ENCODE data around the gene KIF26B.

DNA sequence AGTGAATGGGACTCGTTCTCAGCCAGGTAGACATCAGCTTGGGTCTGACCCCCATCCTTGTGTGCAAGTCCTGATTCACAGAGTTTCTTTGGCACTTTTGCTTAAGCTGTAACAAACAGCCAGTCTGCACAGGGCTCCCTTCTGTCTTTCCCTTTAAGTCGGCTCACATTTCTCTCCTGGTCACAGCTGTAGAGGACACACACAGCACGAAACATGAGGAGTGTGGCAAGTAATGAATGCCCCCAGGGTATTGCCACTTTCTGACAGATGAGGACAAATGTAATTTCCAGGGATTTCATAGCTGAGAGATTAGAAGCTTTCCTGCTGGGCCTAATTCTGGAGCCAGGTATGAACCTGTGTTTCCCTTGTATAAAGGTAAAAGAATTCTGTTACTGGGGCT, 423.5 kb downstream of the KIF26B start:
- TF ChIP-seq, protein P1, sequence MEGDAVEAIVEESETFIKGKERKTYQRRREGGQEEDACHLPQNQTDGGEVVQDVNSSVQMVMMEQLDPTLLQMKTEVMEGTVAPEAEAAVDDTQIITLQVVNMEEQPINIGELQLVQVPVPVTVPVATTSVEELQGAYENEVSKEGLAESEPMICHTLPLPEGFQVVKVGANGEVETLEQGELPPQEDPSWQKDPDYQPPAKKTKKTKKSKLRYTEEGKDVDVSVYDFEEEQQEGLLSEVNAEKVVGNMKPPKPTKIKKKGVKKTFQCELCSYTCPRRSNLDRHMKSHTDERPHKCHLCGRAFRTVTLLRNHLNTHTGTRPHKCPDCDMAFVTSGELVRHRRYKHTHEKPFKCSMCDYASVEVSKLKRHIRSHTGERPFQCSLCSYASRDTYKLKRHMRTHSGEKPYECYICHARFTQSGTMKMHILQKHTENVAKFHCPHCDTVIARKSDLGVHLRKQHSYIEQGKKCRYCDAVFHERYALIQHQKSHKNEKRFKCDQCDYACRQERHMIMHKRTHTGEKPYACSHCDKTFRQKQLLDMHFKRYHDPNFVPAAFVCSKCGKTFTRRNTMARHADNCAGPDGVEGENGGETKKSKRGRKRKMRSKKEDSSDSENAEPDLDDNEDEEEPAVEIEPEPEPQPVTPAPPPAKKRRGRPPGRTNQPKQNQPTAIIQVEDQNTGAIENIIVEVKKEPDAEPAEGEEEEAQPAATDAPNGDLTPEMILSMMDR (conservative IDR thresholded peaks at IDR 0.05; ENCODE audit: low read length) = no peak
- no peak for TF ChIP-seq EZH2phosphoT487 (IDR thresholded peaks at IDR 0.05; ENCODE audit: borderline replicate concordance)

All from Loucy (cell line).